ENCODE data around the gene GRK5.

- TF ChIP-seq, protein P1, sequence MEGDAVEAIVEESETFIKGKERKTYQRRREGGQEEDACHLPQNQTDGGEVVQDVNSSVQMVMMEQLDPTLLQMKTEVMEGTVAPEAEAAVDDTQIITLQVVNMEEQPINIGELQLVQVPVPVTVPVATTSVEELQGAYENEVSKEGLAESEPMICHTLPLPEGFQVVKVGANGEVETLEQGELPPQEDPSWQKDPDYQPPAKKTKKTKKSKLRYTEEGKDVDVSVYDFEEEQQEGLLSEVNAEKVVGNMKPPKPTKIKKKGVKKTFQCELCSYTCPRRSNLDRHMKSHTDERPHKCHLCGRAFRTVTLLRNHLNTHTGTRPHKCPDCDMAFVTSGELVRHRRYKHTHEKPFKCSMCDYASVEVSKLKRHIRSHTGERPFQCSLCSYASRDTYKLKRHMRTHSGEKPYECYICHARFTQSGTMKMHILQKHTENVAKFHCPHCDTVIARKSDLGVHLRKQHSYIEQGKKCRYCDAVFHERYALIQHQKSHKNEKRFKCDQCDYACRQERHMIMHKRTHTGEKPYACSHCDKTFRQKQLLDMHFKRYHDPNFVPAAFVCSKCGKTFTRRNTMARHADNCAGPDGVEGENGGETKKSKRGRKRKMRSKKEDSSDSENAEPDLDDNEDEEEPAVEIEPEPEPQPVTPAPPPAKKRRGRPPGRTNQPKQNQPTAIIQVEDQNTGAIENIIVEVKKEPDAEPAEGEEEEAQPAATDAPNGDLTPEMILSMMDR (IDR thresholded peaks at IDR 0.05) = no peak
- TF ChIP-seq POLR2A (IDR thresholded peaks at IDR 0.05) (no peak), POLR2AphosphoS5 (IDR thresholded peaks at IDR 0.05) (peak; percentile 59)
Observed at GRCh38 chr10:119494236-119495020, 287.1 kb downstream of the GRK5 start.

All from prostate gland (tissue), 2 donors.